Stomach (tissue), 4 donors: Measurements from ENCODE around the gene CWH43.
"Not testable (repeated sequence)": the region's sequence is repeated elsewhere in the genome, so short reads cannot be mapped to it uniquely, and the experiment has no call there.

Source experiments
- EP300 ChIP-seq: sonication (generic); formaldehyde crosslinking; IDR thresholded peaks from one replicate; pipeline ENCODE4 v1.6.1; 2017; ENCODE audit warnings: antibody characterized with exemption
- POLR2A ChIP-seq, 4 donors: fragments of 450-650 bp; IDR thresholded peaks; one replicate each; pipeline ENCODE4 v1.6.1; 2016; ENCODE audit warnings: antibody characterized with exemption in 4 of 4, control low read depth in 2 of 4, mild to moderate bottlenecking in 1 of 4, moderate library complexity in 1 of 4
- POLR2AphosphoS5 ChIP-seq, 3 donors: sonication (generic); formaldehyde crosslinking; IDR thresholded peaks; one replicate each; pipeline ENCODE4 v1.6.1; 2016; ENCODE audit warnings: antibody characterized with exemption in 3 of 3
- TF ChIP-seq, protein P1 (sequence below), 7 experiments: fragments of 450-650 bp in 4 of 7; fragments of 200-600 bp in 3 of 7; sonication (generic) in 3 of 7; IDR thresholded peaks; one replicate each; pipeline ENCODE4 v1.5.1; 2016 to 2019; ENCODE audit warnings: antibody characterized with exemption in 7 of 7, control low read depth in 2 of 7, mild to moderate bottlenecking in 1 of 7

- TF ChIP-seq, protein P1, sequence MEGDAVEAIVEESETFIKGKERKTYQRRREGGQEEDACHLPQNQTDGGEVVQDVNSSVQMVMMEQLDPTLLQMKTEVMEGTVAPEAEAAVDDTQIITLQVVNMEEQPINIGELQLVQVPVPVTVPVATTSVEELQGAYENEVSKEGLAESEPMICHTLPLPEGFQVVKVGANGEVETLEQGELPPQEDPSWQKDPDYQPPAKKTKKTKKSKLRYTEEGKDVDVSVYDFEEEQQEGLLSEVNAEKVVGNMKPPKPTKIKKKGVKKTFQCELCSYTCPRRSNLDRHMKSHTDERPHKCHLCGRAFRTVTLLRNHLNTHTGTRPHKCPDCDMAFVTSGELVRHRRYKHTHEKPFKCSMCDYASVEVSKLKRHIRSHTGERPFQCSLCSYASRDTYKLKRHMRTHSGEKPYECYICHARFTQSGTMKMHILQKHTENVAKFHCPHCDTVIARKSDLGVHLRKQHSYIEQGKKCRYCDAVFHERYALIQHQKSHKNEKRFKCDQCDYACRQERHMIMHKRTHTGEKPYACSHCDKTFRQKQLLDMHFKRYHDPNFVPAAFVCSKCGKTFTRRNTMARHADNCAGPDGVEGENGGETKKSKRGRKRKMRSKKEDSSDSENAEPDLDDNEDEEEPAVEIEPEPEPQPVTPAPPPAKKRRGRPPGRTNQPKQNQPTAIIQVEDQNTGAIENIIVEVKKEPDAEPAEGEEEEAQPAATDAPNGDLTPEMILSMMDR (IDR thresholded peaks at IDR 0.05): not testable (repeated sequence)
- not testable (repeated sequence) for TF ChIP-seq EP300; POLR2A (IDR thresholded peaks at IDR 0.05); POLR2AphosphoS5 (IDR thresholded peaks at IDR 0.05)
These were observed 2.1 kb upstream of the CWH43 start for GRCh38 chr4:48984005-48984404.
